Transverse colon (tissue), 3 donors: Measurements from ENCODE around the gene UBE2E2.

Experiments
- EP300 ChIP-seq: sonication (generic); formaldehyde crosslinking; IDR thresholded peaks from one replicate; pipeline ENCODE4 v1.6.1; 2017; ENCODE audit warnings: antibody characterized with exemption, low read depth
- POLR2A ChIP-seq: fragments of 450-650 bp; IDR thresholded peaks from one replicate; pipeline ENCODE4 v1.6.1; 2016; ENCODE audit warnings: antibody characterized with exemption, mild to moderate bottlenecking, moderate library complexity
- TF ChIP-seq, protein P1 (sequence below), 5 experiments: fragments of 200-600 bp in 3 of 5; fragments of 450-650 bp in 2 of 5; sonication (generic) in 3 of 5; IDR thresholded peaks; 1 replicate in 2 of 5; 2 replicates in 3 of 5; pipeline ENCODE4 v1.5.1; 2016 to 2017; ENCODE audit warnings: antibody characterized with exemption in 5 of 5, inconsistent platforms in 3 of 5, mild to moderate bottlenecking in 2 of 5, moderate library complexity in 1 of 5

DNA sequence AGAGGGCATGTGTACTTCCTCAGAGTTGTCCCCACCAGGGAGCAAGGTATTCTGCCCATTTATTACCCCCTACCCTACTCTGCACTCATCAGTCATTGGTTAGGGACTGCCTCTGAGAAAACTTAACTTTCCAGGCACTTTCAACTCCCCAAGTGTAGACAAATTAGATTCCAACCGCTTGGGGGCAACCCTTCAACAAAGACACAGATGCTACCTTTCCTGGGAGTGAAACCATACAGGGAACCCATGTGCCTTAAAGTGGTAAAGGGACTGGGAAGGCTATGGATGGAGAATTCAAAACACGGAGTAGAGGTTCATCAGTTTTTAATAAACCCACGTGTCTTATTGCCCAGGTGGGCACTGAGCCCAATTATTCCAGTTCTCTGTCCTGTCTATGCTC is 19.4 kb upstream of the UBE2E2 start:
- TF ChIP-seq, protein P1, sequence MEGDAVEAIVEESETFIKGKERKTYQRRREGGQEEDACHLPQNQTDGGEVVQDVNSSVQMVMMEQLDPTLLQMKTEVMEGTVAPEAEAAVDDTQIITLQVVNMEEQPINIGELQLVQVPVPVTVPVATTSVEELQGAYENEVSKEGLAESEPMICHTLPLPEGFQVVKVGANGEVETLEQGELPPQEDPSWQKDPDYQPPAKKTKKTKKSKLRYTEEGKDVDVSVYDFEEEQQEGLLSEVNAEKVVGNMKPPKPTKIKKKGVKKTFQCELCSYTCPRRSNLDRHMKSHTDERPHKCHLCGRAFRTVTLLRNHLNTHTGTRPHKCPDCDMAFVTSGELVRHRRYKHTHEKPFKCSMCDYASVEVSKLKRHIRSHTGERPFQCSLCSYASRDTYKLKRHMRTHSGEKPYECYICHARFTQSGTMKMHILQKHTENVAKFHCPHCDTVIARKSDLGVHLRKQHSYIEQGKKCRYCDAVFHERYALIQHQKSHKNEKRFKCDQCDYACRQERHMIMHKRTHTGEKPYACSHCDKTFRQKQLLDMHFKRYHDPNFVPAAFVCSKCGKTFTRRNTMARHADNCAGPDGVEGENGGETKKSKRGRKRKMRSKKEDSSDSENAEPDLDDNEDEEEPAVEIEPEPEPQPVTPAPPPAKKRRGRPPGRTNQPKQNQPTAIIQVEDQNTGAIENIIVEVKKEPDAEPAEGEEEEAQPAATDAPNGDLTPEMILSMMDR (IDR thresholded peaks at IDR 0.05) = peak; percentile 26 to 38 (median 30)
- TF ChIP-seq EP300 (no peak), POLR2A (no peak)
